SH-SY5Y (cell line): ENCODE data around the gene ARIH1.

Source experiments
- GATA2 ChIP-seq: IDR thresholded peaks from 2 replicates; pipeline ENCODE4 v1.6.1; 2011; ENCODE audit warnings: mild to moderate bottlenecking, low read depth, low read length
- GATA3 ChIP-seq: IDR thresholded peaks from 2 replicates; pipeline ENCODE4 v1.6.1; 2011; ENCODE audit warnings: low read depth, mild to moderate bottlenecking, low read length, moderate library complexity

- TF ChIP-seq GATA2: no peak
- TF ChIP-seq GATA3: no peak
Measured at GRCh38 chr15:72562386-72562785, 88.3 kb downstream of the ARIH1 start.
